GM13977 (cell line): ENCODE measurements around the gene KANK4.

Source experiments
- DNase-seq: peaks from one replicate; pipeline ENCODE4 v3.0.0; 2012; ENCODE audit warnings: low spot score
- in situ Hi-C: fragments of 300-500 bp; cut with MboI; formaldehyde crosslinking; loops from one replicate; pipeline ENCODE4 v1.12.0; 2022; ENCODE audit warnings: low sequenced_read_pairs, low pct_unique_long_range_greater_than_20kb, mixed read lengths, inconsistent platforms; ENCODE audit not compliant: unreplicated experiment
- TF ChIP-seq, protein P1 (sequence below): IDR thresholded peaks from 2 replicates; pipeline ENCODE4 v1.5.1; 2012; ENCODE audit warnings: mild to moderate bottlenecking, control low read depth; ENCODE audit not compliant: insufficient read depth; ENCODE audit errors: extremely low read depth, missing control alignments

Gene KANK4

DNA sequence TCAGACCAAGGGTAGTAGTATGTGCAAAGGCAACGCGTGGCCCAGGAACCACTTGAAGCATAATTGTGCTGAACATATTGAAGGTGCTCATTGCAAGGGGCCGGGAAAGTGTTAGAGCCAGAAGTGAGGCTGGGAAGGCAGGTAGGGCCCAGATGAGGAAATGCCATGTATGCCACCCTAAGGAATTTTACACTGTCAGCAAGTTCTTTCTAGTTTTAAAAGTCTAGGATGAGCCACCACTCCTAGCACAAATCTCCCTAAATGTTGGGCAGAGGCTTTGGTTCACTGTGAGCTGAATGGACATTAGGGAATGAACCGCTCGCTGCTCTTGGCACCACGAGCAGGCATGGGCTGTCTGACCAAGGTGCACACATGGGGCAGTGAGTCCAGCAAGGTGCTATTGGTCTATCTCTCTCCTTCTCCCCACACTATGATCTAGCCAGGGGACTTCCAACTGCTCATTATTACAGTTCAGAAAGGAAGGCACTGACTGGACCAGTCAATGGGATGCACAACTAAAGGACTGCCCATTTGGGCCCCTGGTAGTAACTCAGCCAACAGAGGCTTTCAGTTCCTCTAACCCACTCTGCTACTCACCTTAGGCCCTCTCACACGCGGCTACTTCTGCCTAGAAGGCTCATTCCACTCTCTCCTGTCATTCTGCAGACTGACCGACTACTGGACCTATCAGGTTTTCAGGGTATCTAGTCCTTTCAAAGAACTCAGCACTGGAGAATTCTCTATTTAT is 2.0 kb downstream of the KANK4 start:
- TF ChIP-seq, protein P1, sequence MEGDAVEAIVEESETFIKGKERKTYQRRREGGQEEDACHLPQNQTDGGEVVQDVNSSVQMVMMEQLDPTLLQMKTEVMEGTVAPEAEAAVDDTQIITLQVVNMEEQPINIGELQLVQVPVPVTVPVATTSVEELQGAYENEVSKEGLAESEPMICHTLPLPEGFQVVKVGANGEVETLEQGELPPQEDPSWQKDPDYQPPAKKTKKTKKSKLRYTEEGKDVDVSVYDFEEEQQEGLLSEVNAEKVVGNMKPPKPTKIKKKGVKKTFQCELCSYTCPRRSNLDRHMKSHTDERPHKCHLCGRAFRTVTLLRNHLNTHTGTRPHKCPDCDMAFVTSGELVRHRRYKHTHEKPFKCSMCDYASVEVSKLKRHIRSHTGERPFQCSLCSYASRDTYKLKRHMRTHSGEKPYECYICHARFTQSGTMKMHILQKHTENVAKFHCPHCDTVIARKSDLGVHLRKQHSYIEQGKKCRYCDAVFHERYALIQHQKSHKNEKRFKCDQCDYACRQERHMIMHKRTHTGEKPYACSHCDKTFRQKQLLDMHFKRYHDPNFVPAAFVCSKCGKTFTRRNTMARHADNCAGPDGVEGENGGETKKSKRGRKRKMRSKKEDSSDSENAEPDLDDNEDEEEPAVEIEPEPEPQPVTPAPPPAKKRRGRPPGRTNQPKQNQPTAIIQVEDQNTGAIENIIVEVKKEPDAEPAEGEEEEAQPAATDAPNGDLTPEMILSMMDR: no peak
- in situ Hi-C loops: no loop called here
- DNase-seq: no peak

- TF ChIP-seq, protein P1: no peak
- in situ Hi-C loops: no loop called here
- no peak for DNase-seq
These were observed 3.1 kb downstream of the KANK4 start for GRCh38 chr1:62316135-62316534.

DNA sequence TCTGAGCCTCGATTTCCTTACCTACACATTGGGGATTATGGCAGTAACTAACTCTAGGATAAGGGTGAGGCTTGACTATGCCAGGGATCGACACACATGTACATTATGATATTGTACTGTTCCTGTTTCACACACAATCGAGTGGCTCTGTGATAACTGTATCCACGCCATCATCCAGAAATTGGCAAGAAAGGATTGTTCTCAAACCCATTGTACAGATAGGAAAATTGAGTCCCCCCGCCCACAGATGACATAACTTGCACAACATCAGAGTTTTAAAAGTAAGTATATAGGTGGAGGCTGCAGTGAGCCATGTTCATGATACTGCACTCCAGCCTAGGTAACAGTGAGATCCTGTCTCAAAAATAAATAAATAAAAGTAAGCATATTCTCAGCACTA is 3.8 kb downstream of the KANK4 start:
- no peak for DNase-seq
- TF ChIP-seq, protein P1: no peak
- in situ Hi-C loops: no loop called here

GRCh38 chr1:62314454-62315350 is 4.5 kb downstream of the KANK4 start:
- TF ChIP-seq, protein P1: no peak
- in situ Hi-C loops: no loop called here
- DNase-seq: no peak

DNA sequence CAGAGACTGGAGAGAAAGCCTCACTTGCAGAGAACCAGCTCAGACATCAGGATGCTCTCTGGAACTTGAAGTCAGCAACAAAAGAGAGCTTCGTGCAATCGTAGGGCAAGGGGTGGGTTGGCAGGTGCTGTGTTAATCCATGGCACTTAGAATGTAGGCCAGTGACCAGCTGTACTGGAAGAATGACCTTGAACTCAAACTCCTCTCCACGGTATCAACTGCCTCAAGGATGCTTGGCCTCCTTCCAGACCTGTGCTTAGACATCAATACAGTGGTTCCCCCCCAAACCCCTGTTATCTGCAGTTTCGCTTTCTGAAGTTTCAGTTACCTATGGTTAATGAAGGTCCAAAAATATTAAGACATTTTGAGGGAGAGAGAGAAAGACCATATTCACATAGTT is 6.5 kb downstream of the KANK4 start:
- in situ Hi-C loops: no loop called here
- TF ChIP-seq, protein P1: no peak
- no peak for DNase-seq

- TF ChIP-seq, protein P1: no peak
- DNase-seq: no peak
- in situ Hi-C loops: no loop called here
These were observed 7.7 kb downstream of the KANK4 start for GRCh38 chr1:62311473-62311943.
